Loucy (cell line): Measurements from ENCODE around the gene AACS.

Experiments used
- H2AFZ ChIP-seq: fragments of 200-600 bp; sonication (generic); 2 replicates; pipeline ENCODE4 v1.6.0; 2016; ENCODE audit warnings: antibody characterized with exemption, mild to moderate bottlenecking, low read length, moderate library complexity
- H3F3A ChIP-seq: fragments of 200-600 bp; 2 replicates; pipeline ENCODE4 v1.6.0; 2016; ENCODE audit warnings: antibody characterized with exemption, low read depth, mild to moderate bottlenecking
- H3K27me3 ChIP-seq: fragments of 200-600 bp; sonication (generic); 2 replicates; pipeline ENCODE4 v1.6.1; 2014; ENCODE audit warnings: low read length, mild to moderate bottlenecking; ENCODE audit not compliant: insufficient read depth, poor library complexity, severe bottlenecking
- H3K36me3 ChIP-seq: fragments of 200-600 bp; sonication (generic); 2 replicates; pipeline ENCODE4 v1.6.1; 2016; ENCODE audit warnings: low read length; ENCODE audit not compliant: insufficient read depth
- H3K4me1 ChIP-seq: fragments of 200-600 bp; sonication (generic); 2 replicates; pipeline ENCODE4 v1.5.1; 2014; ENCODE audit warnings: low read length, mild to moderate bottlenecking; ENCODE audit not compliant: insufficient read depth, poor library complexity, severe bottlenecking
- H3K4me2 ChIP-seq: fragments of 200-600 bp; sonication (generic); 2 replicates; pipeline ENCODE4 v1.6.0; 2014; ENCODE audit warnings: antibody characterized with exemption, low read length, low read depth, mild to moderate bottlenecking; ENCODE audit not compliant: poor library complexity, severe bottlenecking
- H3K4me3 ChIP-seq: fragments of 200-600 bp; sonication (generic); 2 replicates; pipeline ENCODE4 v1.5.1; 2014; ENCODE audit warnings: low read length, mild to moderate bottlenecking, mixed read lengths; ENCODE audit not compliant: poor library complexity, severe bottlenecking
- H3K79me2 ChIP-seq: fragments of 200-600 bp; sonication (generic); 2 replicates; pipeline ENCODE4 v1.6.1; 2014; ENCODE audit warnings: low read length; ENCODE audit not compliant: insufficient read depth
- H3K9ac ChIP-seq: fragments of 200-600 bp; sonication (generic); 2 replicates; pipeline ENCODE4 v1.6.0; 2014; ENCODE audit warnings: mild to moderate bottlenecking, low read depth, low read length, moderate library complexity; ENCODE audit not compliant: poor library complexity, severe bottlenecking
- H3K9me2 ChIP-seq: fragments of 200-600 bp; sonication (generic); replicated peaks from 2 replicates; pipeline ENCODE4 v1.6.1; 2016; ENCODE audit warnings: low read depth, low read length, mixed read lengths
- H3K9me3 ChIP-seq: fragments of 200-600 bp; sonication (generic); 2 replicates; pipeline ENCODE4 v1.6.1; 2014; ENCODE audit warnings: mild to moderate bottlenecking, antibody characterized with exemption, low read length, low read depth; ENCODE audit not compliant: insufficient read depth
- H4K20me1 ChIP-seq: fragments of 200-600 bp; sonication (generic); 2 replicates; pipeline ENCODE4 v1.6.0; 2014; ENCODE audit warnings: antibody characterized with exemption, low read length, mild to moderate bottlenecking; ENCODE audit not compliant: insufficient read depth, poor library complexity, severe bottlenecking
- CTCF ChIP-seq: fragments of 200-600 bp; sonication (generic); conservative IDR thresholded peaks from 2 replicates; pipeline ENCODE4 v1.5.1; 2014; ENCODE audit warnings: mild to moderate bottlenecking, antibody characterized with exemption, low read length
- EZH2phosphoT487 ChIP-seq: fragments of 200-600 bp; IDR thresholded peaks from 2 replicates; pipeline ENCODE4 v1.6.1; 2018; ENCODE audit warnings: antibody characterized with exemption, mild to moderate bottlenecking, moderate library complexity, borderline replicate concordance

The AACS gene

GRCh38 chr12:125169451-125169850, 104.2 kb downstream of the AACS start:
- H3K36me3 ChIP-seq, result no peaks in the 10 kb centered on the region
- no peaks in the 10 kb centered on the region for H3F3A ChIP-seq
- H3K9me3 ChIP-seq, result no peaks in the 10 kb centered on the region
- no peaks in the 10 kb centered on the region for H3K79me2 ChIP-seq
- no peak overlapping the region for H3K4me3 ChIP-seq
- H3K9ac ChIP-seq, result no peak overlapping the region
- no peaks in the 10 kb centered on the region for H4K20me1 ChIP-seq
- no peaks in the 10 kb centered on the region for H3K27me3 ChIP-seq
- H3K9me2 ChIP-seq, result no peaks in the 10 kb centered on the region
- H3K4me1 ChIP-seq, result no peaks in the 10 kb centered on the region
- TF ChIP-seq CTCF, result no peak
- no peak for TF ChIP-seq EZH2phosphoT487
- H3K4me2 ChIP-seq, result no peak overlapping the region
- H2AFZ ChIP-seq, result no peak overlapping the region

GRCh38 chr12:125169870-125170269, 104.6 kb downstream of the AACS start:
- Histone ChIP-seq H3K4me2 (no peak overlapping the region), H3K9me3 (no peaks in the 10 kb centered on the region), H3K27me3 (no peaks in the 10 kb centered on the region), H2AFZ (no peak overlapping the region), H3K4me3 (no peak overlapping the region), H3K4me1 (no peaks in the 10 kb centered on the region), H3K79me2 (no peaks in the 10 kb centered on the region), H3K9ac (no peak overlapping the region), H3K9me2 (no peaks in the 10 kb centered on the region), H4K20me1 (no peaks in the 10 kb centered on the region), H3K36me3 (no peaks in the 10 kb centered on the region), H3F3A (no peaks in the 10 kb centered on the region)
- TF ChIP-seq CTCF (no peak), EZH2phosphoT487 (no peak)

GRCh38 chr12:125171267-125171666, 106.0 kb downstream of the AACS start:
- Histone ChIP-seq H3K9ac (no peak overlapping the region), H3F3A (no peaks in the 10 kb centered on the region), H3K4me2 (no peak overlapping the region), H3K9me3 (no peaks in the 10 kb centered on the region), H3K79me2 (no peaks in the 10 kb centered on the region), H4K20me1 (no peaks in the 10 kb centered on the region), H3K27me3 (no peaks in the 10 kb centered on the region), H3K4me3 (no peak overlapping the region), H3K4me1 (no peaks in the 10 kb centered on the region), H2AFZ (no peak overlapping the region), H3K36me3 (no peaks in the 10 kb centered on the region), H3K9me2 (no peaks in the 10 kb centered on the region)
- no peak for TF ChIP-seq EZH2phosphoT487
- TF ChIP-seq CTCF, result no peak
